GM12892 (cell line): ENCODE data around the gene MAP1B.

Experiments used
- DNase-seq: peaks from one replicate; pipeline ENCODE4 v3.0.0; 2011; ENCODE audit not compliant: insufficient read length
- FAIRE-seq: peaks from 2 replicates; lab custom pipeline; 2011; peaks lifted over from hg19 to GRCh38; lab: Jason Lieb, UNC
- POLR2A ChIP-seq: IDR thresholded peaks from 2 replicates; pipeline ENCODE4 v1.6.1; 2011; ENCODE audit warnings: low read depth, low read length, control low read depth
- POLR2AphosphoS5 ChIP-seq: IDR thresholded peaks from 2 replicates; pipeline ENCODE4 v1.6.1; 2011; ENCODE audit warnings: low read depth, low read length, control low read depth
- TAF1 ChIP-seq: IDR thresholded peaks from 2 replicates; pipeline ENCODE4 v1.6.1; 2011; ENCODE audit warnings: low read depth, mild to moderate bottlenecking, control low read depth, low read length, borderline replicate concordance

The MAP1B gene

DNA sequence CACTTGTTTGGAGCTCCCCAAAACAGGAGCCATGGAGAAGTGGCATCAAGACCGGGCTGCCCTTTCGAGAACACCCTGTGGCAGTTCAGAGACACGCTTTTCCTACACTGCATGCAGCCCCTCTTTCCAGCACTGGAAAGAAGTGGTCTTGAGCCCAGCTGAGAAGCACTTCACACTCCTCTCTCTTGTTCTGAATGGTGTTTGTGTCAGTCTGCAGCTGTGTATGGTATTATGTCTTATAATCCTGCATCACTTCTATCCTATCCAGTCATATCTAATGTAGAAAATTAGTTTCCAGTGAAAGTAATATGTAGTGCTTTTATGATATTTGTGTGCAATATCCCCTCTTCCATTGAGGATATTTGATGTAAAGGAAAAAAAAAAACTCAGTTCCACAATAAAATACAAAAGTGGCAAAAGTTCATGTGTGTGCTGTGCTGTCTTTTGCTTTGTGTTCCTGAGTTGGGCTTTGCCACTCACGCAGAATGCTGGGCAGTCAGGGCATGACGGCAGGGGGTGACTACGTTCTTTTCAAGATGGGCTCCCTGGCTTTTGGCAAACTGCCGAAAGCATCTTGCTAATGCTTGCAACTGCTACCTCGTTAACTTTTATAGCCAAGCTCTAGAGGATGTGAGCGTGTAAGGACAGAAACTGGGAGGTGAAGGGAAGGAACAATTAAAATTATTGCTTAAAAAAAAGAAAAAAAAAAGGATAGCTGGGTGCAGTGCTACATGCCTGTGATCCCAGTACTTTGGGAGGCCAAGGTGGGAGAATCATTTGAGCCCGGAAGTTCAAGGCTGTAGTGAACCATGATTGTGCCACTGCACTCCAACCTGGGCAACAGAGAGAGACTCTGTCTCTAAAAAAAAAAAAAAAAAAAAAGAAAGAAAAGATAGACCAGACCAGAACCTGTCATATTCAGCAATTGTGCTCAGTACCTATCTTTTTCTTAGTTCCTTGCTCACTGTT lies 102.2 kb downstream of the MAP1B start:
- no peak for DNase-seq
- no peak for FAIRE-seq

DNA sequence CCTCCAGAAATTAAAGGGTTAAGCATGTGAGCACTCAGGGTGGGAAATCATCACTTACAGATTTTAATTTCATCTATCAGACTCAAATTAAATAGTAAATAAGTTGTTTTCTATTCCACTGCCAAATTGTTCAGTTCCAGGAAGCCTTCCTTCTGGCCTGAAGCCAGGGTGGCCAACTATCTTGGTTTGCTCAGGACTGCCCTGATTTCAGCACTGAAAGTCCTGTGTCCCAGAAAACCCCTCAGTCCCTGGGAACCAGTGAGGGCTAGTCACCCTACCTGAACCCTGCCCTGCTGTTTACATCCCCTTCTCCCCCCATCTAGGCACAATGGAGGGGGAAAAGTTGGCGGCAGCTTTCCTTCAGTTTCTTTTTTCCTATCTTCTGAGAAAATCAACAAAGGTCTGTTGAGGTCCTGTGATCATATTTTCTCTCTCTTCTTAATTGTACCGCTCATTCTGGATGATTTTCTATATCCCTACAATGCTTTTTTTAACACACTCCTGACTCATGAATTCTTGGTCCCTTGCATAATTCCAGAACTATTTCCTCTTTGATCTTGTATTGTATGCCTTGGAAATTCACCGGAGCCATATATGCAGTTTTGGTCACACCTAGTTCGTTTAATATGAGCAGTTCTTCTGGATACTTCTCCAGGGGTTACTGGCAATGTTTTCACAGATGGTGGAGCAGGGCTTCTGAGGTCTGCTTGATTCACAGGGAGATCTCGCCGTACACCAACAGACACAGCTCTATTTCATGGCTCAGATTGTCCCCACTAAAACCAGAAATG lies 103.8 kb downstream of the MAP1B start:
- FAIRE-seq, result no peak
- TF ChIP-seq POLR2AphosphoS5 (no peak), TAF1 (no peak), POLR2A (no peak)
- DNase-seq, result no peak

More for the DNA sequence above, 102.2 kb downstream of the MAP1B start:
- TF ChIP-seq POLR2AphosphoS5, result no peak
- no peak for TF ChIP-seq POLR2A
- no peak for TF ChIP-seq TAF1

DNA sequence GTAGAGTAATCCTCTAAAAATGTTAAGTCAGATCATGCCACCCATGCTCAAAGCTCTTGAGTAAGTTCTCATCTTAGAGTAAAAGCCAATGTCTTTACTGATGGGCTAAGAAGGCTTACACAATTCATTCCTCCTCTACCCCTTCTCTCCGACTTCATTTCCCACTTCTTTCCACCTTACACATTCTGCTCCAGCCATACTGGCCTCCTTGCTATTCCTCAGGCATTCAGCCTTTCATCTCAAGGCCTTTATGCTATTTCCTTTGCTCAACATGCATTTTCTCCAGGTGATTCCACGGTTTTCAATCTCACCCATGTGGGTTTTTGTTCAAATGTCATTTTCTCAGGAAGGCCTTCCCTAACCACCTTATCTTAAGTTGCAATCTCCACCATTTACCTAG lies 104.9 kb downstream of the MAP1B start:
- no peak for FAIRE-seq
- TF ChIP-seq POLR2AphosphoS5, result no peak
- no peak for TF ChIP-seq TAF1
- TF ChIP-seq POLR2A, result no peak

DNA sequence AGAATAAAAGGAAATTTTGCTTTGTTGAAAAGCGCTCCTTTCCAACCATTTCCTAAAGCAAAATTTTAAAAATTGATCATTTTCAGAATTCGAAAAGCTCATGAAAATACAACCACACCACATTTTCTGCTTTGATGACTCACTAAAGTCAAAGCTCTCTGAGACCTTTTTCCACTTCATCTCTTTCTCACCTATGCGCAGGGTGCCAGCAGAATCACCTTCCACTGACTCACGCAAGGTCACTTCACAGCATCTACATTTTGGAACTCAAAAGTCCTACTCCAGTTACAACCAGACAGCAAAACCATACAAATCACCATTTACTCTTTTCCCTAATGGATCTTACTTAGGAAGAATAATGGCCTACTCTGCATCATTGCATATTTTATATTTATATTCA lies 106.2 kb downstream of the MAP1B start:
- DNase-seq (no peak), FAIRE-seq (peak; percentile 17)
- no peak for TF ChIP-seq POLR2A
- no peak for TF ChIP-seq TAF1
- TF ChIP-seq POLR2AphosphoS5, result no peak

More for the DNA sequence above, 104.9 kb downstream of the MAP1B start:
- DNase-seq, result no peak

DNA sequence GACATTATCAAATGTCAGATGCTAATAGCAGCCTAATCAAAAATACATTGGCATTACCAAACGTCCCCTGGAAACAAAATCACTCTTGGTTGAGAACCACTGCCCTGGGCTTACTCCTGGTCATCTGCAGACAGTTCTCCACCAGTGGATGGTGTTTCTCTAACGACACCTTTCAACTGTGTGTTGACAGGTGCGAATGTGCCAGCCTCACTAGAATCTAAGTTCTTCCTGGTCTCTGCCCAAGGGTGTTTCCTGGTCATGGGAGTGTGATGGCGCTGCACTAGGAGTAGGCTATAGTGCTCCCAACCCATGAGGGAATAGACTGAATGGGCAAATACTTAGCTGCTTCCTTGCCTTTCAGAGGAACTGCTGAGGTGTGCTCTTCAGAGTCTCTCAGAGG lies 106.9 kb downstream of the MAP1B start:
- no peak for FAIRE-seq
- TF ChIP-seq POLR2AphosphoS5, result no peak
- TF ChIP-seq POLR2A, result no peak
- TF ChIP-seq TAF1, result no peak
- DNase-seq, result no peak

DNA sequence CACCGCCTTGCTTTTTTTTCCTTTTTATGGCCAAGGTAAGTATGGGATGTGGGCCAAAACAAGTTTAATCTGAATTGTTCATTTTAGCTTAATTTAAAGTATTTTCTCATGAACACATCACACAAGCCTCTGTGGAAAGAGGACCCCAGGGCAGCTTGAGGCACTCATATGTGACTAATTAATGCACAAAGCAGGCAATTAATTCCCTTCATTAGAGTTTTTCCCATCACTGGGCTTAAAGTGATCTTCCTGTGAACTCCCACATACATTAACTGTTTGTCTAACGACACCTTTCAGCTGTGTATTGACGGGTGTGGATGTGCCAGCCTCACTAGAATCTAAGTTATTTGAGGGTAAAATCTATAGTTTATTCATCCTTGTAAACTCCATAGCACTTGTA lies 109.5 kb downstream of the MAP1B start:
- DNase-seq (no peak), FAIRE-seq (no peak)
- no peak for TF ChIP-seq TAF1
- TF ChIP-seq POLR2AphosphoS5, result no peak
- no peak for TF ChIP-seq POLR2A

DNA sequence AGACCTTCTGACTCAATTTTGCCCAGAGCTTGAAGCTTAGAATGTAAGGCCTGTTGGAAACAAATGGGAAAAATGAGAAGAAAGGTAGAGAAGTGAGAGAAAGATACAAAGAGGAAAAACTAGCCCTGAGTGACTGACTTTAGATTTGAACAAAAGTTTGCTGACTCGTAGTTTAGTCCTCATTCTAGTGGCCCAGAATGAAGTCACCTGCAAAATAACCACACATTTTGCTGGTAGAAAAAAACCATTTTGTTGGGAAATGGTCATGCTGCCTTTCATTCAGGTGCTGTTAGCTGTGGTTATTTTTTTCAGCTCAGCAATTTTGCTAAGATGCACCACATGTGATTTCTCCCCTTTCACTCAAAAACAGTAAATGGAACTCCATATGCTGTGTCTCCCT lies 113.8 kb downstream of the MAP1B start:
- FAIRE-seq (no peak), DNase-seq (no peak)
- TF ChIP-seq POLR2A, result no peak
- TF ChIP-seq POLR2AphosphoS5, result no peak
- no peak for TF ChIP-seq TAF1

DNA sequence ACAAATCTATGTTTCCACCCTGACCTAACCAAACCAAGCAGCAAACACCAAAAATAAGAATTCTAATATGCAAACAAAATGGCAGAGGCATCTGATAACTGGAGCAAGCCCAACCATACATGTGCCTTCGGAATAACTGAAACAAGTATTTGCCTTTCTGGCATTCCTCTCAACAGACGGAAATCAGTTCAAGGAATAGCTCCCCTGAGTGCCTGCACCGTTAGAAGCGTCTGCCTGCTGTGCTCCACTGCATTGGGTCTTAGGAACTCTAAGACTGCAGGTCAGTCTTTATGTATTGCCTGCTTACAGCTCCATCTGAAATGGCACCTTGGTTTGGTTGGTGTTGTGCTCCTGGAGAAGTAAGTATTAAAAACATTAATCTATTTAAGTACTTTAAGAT lies 114.3 kb downstream of the MAP1B start:
- FAIRE-seq (no peak), DNase-seq (no peak)
- TF ChIP-seq TAF1, result no peak
- TF ChIP-seq POLR2AphosphoS5, result no peak
- no peak for TF ChIP-seq POLR2A

DNA sequence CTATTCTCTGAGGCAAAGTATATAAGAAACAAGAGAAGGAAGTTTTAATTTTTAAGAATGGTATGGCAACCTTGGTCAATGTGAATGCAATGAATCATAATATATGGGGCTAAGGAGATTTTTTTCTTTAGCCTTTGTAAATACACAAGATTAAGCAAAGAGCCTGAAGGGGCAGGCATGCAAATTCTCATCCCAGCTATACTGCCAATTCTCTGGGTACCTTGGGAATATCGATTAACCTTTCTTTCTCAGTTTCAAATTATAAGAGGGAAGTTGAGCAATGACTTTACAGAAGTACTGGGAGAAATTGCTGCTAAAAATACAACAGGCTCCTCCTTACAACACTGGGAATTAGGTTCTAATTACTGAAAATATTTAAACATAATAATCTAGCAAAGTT lies 115.2 kb downstream of the MAP1B start:
- no peak for DNase-seq
- FAIRE-seq, result no peak
- TF ChIP-seq POLR2A, result no peak
- no peak for TF ChIP-seq TAF1

DNA sequence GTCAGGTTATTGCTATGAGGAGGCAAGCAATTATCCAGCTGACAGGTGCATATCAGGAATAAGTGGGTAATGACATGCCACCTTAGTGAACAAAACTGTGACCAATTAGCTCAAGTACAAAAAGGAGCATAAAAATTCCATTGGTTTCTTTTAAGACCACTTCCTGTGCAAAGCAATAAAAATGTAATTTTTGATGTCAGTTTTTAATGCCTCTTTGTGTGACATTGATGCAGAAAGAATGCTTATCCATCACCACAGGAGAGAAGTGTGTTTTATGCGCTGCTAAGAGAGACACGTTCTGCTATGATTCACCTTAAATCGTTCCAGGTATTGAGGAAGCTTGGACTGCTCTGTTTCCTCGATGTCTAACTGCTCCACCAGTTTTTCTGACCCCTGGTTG lies 116.1 kb downstream of the MAP1B start:
- DNase-seq, result no peak
- no peak for TF ChIP-seq TAF1
- no peak for TF ChIP-seq POLR2AphosphoS5
- no peak for TF ChIP-seq POLR2A
- no peak for FAIRE-seq

DNA sequence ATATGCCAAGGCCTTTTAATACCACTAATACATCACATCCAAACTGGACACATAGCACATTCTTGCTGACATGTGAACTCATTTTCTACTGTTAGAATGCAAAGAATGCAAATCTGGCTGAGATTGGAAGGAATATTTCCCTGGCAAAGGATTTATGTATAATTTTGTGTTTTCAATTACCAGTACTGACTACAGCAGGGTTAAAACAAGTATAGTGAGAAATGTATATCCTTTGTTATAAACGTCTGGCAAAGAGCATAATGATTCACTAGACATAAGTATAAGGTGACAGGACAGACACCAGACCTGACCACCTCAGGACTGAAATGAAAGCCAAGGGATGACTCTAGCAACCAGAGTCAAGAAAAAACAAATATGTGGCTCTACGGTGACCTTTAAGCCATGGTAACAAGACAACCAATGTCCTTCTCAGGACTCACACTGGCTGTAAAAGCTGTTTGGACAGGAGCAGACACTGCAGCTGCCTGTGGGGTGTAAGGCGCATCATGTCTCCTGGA lies 117.7 kb downstream of the MAP1B start:
- DNase-seq, result no peak
- no peak for TF ChIP-seq POLR2AphosphoS5
- no peak for FAIRE-seq
